GM19239 (cell line): ENCODE measurements around the gene SLC9A2.

Experiments used
- DNase-seq: peaks from one replicate; pipeline ENCODE4 v3.0.0; 2011; ENCODE audit warnings: low spot score; ENCODE audit not compliant: insufficient read length
- FAIRE-seq: peaks from 2 replicates; lab custom pipeline; 2011; peaks lifted over from hg19 to GRCh38; lab: Jason Lieb, UNC

Gene SLC9A2

DNA sequence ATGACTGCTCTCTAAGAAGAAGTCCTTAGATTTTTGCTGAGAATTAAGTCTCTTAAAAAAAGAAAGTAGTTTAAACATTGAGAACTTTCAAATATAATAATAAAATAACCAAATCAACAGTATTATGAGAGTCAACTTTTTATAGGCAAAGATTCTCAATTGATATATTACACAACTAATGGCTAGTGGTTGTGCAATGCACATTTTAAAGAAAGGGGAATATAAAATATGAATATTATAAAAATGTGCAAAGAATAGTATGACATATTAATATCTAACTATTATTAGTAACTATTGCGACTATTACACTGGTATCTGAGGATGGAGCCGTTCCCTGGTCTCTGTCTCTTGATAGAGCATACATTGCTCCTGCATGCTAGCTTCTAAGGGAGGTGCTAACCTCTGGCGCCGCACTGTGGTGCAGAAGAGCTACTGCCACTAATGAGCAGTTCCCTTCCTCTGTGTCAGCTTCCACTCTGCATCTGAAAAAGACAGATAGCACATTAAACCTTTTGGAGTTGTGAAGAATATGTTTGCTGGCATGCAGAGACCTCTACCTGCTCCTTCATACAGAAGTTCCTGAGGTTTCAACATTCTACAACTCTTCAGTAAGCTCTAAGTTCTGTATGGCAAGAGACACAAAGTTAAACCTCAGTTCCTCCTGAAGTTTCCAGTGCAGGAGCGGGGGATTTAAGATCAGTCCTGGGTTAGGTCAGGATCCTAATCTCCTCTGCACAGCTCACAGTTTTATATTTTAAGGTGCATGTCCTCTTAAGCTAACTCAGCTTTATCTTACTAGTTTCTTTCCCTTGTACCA, 3.5 kb upstream of the SLC9A2 start:
- peak; percentile 61 for DNase-seq
- FAIRE-seq: peak; percentile 83

DNA sequence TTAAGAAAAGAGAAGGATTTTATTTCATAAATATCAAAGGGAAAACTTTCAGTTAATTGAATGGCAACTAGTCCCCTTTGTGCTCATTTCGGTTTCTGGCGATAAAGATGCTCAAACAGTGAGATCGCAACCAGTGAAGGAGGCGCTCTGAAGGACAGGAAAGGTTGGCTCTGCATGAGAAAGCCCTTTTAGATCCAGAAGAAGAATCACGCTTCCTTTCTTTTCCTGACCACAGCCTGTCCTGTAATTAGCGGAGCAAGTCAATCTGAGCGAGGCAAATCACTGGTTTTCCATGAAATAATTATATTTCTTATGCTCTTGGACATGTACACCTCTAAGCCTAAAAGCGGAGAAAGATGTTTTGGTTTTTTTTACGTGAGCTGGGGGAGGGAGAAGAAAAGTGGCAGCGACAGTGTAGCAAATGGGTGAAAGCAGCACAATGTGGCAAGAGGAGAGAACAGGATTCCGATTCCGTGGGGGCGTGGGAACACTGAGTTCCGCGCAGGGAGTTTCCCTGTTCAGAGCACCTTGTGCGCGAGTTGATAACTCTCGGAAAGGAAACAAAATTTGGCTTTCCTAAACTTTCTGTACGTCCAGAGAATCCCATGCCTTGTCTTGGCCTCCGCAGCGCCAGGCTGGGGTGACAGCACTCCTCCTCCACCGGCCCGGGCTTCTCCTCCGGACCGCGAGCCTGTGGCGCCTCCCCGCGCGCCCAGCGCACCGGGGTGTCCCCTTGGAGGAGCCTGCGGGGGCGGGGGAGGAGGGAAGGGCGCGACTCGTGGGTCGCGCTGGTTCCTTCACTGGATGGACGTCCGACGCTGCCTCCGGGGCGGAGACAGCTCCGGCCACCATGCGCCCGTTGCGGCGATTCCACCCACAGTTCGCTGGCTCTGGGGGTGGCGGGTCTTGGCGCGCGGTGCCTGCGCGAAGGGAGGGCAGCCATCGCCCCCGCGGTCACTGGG, 620 bp upstream of the SLC9A2 start:
- FAIRE-seq (no peak), DNase-seq (no peak)

DNA sequence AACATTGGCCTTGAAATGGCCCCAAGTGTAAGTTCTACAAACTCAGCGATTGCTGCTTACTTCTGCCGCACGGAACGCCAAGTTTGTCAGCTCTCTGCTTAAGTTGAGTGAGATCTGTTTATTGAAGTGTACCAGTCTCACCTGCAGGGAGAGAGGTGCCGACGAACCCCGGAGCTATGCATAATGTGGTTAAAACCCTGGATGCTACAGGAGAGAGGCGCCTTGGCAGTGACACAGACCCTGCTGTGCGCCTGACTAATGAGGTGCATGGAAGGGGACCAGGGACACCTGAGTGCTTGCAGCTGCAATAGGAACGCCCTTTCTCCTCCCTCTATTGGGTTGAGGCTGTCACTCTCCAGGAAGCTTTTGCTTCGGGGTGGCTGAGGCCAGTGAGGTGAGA, 979 bp downstream of the SLC9A2 start:
- FAIRE-seq: no peak
- no peak for DNase-seq

- FAIRE-seq: no peak
- DNase-seq: no peak
Measured at GRCh38 chr2:102621630-102622029, 2.3 kb downstream of the SLC9A2 start.

DNA sequence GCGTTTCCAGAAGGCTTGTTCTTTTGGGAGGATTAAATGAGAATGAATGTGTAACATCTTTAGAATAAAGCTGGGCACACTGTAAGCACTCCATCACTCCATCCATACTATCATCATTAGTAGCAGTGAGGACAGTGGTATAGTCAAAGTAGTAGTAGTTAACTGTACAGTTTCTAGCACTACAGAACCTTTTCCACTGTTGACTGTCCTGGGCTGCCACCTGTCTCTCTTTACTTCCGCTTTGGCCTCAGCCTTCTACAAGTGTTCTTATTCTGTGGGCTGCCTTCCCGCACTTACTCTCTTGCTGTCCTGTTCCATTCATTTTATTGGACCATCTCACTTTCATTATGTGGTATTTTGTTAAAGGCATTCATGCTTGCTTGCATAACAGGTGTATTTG, 3.3 kb downstream of the SLC9A2 start:
- FAIRE-seq (no peak), DNase-seq (no peak)

DNA sequence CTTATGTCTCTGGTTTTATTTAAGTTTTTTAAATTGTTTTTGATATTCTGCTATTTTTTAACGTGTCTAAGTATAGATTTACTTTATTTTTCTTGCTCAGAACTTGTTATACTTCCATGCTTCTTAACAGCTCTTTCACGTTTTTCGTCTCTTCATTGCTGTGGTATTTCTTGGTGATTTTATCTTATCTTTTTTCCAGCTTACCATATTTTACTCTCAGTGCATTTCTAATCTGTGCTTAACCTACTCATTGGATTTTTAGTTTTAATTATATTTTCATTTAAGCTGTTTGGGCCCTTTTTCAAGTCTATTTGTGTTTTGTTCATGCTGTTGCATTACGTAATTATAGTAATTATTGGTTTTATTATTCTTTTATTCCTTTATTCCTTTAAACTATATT, 11.1 kb downstream of the SLC9A2 start:
- no peak for FAIRE-seq
- DNase-seq: no peak

DNA sequence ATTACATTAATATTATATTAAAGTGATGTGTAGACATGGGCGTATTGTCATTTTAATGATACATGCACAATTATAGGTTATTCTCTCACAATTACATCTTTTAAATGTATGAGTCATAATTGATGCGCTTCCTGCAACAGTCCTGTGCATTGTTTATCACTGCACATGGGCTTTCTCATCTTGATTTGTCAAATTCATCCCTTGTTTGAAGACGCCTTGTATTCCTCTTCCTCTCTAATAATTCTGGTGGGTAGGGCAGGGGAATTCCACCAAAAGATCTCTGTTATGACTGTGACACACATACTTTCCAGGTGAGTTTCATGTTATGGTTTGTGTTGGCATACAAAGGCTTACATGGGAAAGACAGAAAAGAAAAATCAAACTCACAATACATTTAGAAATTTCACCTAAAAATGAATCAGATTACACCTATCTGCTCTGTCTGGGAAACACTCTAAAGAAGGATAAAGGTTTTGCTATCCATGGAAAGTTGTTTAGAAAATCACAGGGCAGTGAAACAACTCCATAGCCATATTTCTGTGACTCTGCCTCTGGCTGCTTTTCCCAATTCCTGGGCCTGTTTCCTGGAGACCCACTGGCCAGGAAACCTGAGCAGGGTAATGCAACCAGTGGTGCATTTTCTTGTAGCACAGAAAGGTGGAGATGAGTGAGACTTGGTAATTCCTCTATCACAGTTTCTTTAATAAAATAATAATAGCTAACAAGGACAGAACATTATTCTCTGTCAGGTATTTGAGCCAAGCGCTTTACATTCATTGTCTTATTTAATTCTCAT, 13.2 kb downstream of the SLC9A2 start:
- DNase-seq (no peak), FAIRE-seq (no peak)

GRCh38 chr2:102634831-102635241, 15.5 kb downstream of the SLC9A2 start:
- FAIRE-seq: no peak
- no peak for DNase-seq

- DNase-seq (no peak), FAIRE-seq (no peak)
Measured at GRCh38 chr2:102635317-102635716, 16.0 kb downstream of the SLC9A2 start.

- no peak for FAIRE-seq
- no peak for DNase-seq
Measured at GRCh38 chr2:102636283-102636907, 17.0 kb downstream of the SLC9A2 start.

GRCh38 chr2:102637358-102637757, 18.0 kb downstream of the SLC9A2 start:
- no peak for DNase-seq
- no peak for FAIRE-seq

DNA sequence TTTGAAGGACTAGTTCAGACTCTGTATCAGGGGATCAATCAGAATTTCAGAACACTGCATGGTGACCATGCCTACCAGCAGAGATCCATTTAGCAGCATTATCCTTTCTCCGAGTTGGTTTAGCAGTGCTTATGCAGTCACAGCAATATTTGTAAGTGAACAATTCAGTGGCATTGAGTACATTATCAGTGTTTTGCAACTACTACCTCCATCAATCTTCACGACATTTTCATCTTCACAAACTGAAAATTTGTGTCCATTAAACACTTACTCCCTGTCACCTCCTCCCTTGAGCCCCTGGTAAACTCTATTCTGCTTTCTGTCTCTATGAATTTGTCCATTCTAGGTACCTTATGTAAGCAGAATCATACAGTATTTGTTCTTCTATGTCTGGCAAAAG, 20.1 kb downstream of the SLC9A2 start:
- no peak for DNase-seq
- no peak for FAIRE-seq

DNA sequence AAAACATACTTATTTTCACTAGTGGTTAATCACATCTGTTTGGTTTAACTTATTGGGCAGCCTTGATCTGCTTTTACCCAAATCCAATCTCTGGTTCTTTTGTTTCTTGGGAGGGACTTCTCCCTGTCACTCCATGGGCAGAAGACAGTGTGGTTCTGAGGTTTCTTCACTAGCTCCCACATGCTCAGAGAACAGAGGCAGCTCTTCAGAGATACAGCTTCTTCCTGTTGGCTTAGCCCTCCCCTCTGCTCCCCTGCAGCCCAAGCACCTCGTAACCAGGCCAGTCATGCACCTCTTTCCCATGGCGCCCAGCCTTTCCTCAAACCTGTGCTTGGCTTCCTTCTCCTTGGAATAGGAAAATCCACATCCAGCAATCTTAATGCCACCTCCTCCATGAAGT, 32.8 kb downstream of the SLC9A2 start:
- DNase-seq: no peak
- FAIRE-seq: no peak

DNA sequence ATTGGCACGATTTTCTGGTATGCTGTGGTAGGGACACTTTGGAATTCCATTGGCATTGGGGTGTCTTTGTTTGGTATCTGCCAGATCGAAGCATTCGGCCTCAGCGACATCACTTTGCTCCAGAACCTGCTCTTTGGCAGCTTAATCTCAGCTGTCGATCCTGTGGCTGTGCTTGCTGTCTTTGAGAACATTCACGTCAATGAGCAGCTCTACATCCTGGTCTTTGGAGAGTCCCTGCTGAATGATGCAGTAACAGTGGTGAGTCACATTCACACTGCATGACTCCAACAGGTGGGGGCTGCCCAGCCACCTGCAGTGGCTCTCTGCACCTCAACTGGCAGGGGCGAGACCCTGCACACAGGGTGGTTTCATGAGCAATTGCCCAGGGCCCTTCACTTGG, 38.4 kb downstream of the SLC9A2 start:
- FAIRE-seq (no peak), DNase-seq (no peak)

GRCh38 chr2:102660070-102660469, 40.7 kb downstream of the SLC9A2 start:
- DNase-seq: no peak
- FAIRE-seq: no peak

- DNase-seq (no peak), FAIRE-seq (no peak)
Measured at GRCh38 chr2:102660574-102660973, 41.2 kb downstream of the SLC9A2 start.

- DNase-seq (no peak), FAIRE-seq (no peak)
Measured at GRCh38 chr2:102661846-102662245, 42.5 kb downstream of the SLC9A2 start.

- no peak for FAIRE-seq
- DNase-seq: no peak
Measured at GRCh38 chr2:102662833-102663232, 43.5 kb downstream of the SLC9A2 start.

GRCh38 chr2:102663381-102663780, 44.0 kb downstream of the SLC9A2 start:
- FAIRE-seq (no peak), DNase-seq (no peak)

GRCh38 chr2:102664471-102664909, 45.1 kb downstream of the SLC9A2 start:
- no peak for FAIRE-seq
- DNase-seq: no peak
